Esophagus (tissue), 2 donors: ENCODE results near the gene ARPC1A. TPM values are rescaled to one million over a fixed set of nuclear protein-coding genes. Genes with fewer than 3 reads are reported as not detected.
"Not testable (repeated sequence)": the region's sequence is repeated elsewhere in the genome, so short reads cannot be mapped to it uniquely, and the experiment has no call there.

Experiments
- H3K27ac ChIP-seq, 2 donors: one replicate each; pipeline ENCODE4 v1.5.1; 2013; ENCODE audit warnings: low read depth in 2 of 2, mild to moderate bottlenecking in 2 of 2, inconsistent platforms in 1 of 2, low read length in 1 of 2, moderate library complexity in 1 of 2
- H3K27me3 ChIP-seq, 2 donors: one replicate each; pipeline ENCODE4 v1.6.1; 2013; ENCODE audit warnings: low read length in 2 of 2, control low read depth in 1 of 2, mild to moderate bottlenecking in 1 of 2; ENCODE audit not compliant: insufficient read depth in 2 of 2, control insufficient read depth in 1 of 2
- H3K36me3 ChIP-seq, 2 donors: one replicate each; pipeline ENCODE4 v1.6.1; 2013; ENCODE audit warnings: low read length in 1 of 2; ENCODE audit not compliant: control insufficient read depth in 2 of 2, insufficient read depth in 2 of 2
- H3K4me1 ChIP-seq, 2 donors: one replicate each; pipeline ENCODE4 v1.6.1; 2013; ENCODE audit warnings: low read length in 1 of 2; ENCODE audit not compliant: control insufficient read depth in 2 of 2, insufficient read depth in 2 of 2
- H3K4me3 ChIP-seq, 2 donors: one replicate each; pipeline ENCODE4 v1.5.1; 2013; ENCODE audit warnings: low read length in 2 of 2, mild to moderate bottlenecking in 2 of 2, low read depth in 1 of 2, moderate library complexity in 1 of 2
- H3K9me3 ChIP-seq, 2 donors: one replicate each; pipeline ENCODE4 v1.6.1; 2013; ENCODE audit warnings: mild to moderate bottlenecking in 2 of 2, low read depth in 1 of 2, low read length in 1 of 2, moderate library complexity in 1 of 2; ENCODE audit not compliant: control insufficient read depth in 2 of 2, insufficient read depth in 1 of 2
- WGBS, 2 donors: extraction: QIAGEN DNeasy Blood & Tissue Kit; methylation state at CpG; one replicate each; pipeline ENCODE4 v1.1.7; 2013; 5-methylcytosine and 5-hydroxymethylcytosine counted together
- polyA plus RNA-seq, 2 donors: library from polyadenylated mRNA; stranded (reverse); fragments of 200-250 nt; gene quantifications; one replicate each; pipeline ENCODE4 v1.2.3, GENCODE V29; 2013
- donor health status: healthy with polysubstance abuse.
- donor health status: Bipolar disorder and iron deficiency.

ARPC1A gene
- polyA plus RNA-seq, 2 donors = 150 to 209 TPM

- no peaks in the 10 kb centered on the region for H3K27me3 ChIP-seq
- no peaks in the 10 kb centered on the region for H3K4me1 ChIP-seq
- no peaks in the 10 kb centered on the region for H3K9me3 ChIP-seq
- peaks cover 8 to 19% of the 10 kb centered on the region in 2 donors for H3K36me3 ChIP-seq
- H3K27ac ChIP-seq = no peak overlapping the region
- H3K4me3 ChIP-seq = no peak overlapping the region
- WGBS, 2 donors = 90 to 92% methylated on average over 3 of the region's 3 CpGs
Observed at GRCh38 chr7:99340659-99341058, 15.0 kb downstream of the ARPC1A start.

- no peak overlapping the region for H3K4me3 ChIP-seq
- 93 to 96% methylated on average over 13 of the region's 13 CpGs for WGBS, 2 donors
- no peaks in the 10 kb centered on the region for H3K4me1 ChIP-seq
- no peak overlapping the region for H3K27ac ChIP-seq
- H3K9me3 ChIP-seq = no peaks in the 10 kb centered on the region
- peaks cover 12 to 25% of the 10 kb centered on the region in 2 donors for H3K36me3 ChIP-seq
- H3K27me3 ChIP-seq = no peaks in the 10 kb centered on the region
Observed at GRCh38 chr7:99344061-99344647, 18.5 kb downstream of the ARPC1A start.

- not testable (repeated sequence) for H3K4me1 ChIP-seq
- H3K36me3 ChIP-seq = peaks cover 22 to 24% of the 10 kb centered on the region in 2 donors
- WGBS, 2 donors = 94 to 95% methylated on average over 3 of the region's 3 CpGs
Observed at GRCh38 chr7:99350641-99351040, 24.9 kb downstream of the ARPC1A start.

GRCh38 chr7:99352247-99352646, 26.5 kb downstream of the ARPC1A start:
- Histone ChIP-seq H3K4me1 (no peaks in the 10 kb centered on the region), H3K9me3 (no peaks in the 10 kb centered on the region), H3K27ac (no peak overlapping the region), H3K36me3 (peaks cover 21 to 25% of the 10 kb centered on the region in 2 donors), H3K4me3 (no peak overlapping the region), H3K27me3 (no peaks in the 10 kb centered on the region)
- 96% methylated on average over 5 of the region's 5 CpGs for WGBS, 2 donors

More at GRCh38 chr7:99350641-99351040, 24.9 kb downstream of the ARPC1A start:
- not testable (repeated sequence) for H3K4me3 ChIP-seq, H3K27me3 ChIP-seq, H3K9me3 ChIP-seq, H3K27ac ChIP-seq

GRCh38 chr7:99355098-99355497, 29.4 kb downstream of the ARPC1A start:
- Histone ChIP-seq H3K36me3 (peaks cover 28% of the 10 kb centered on the region in 2 donors), H3K4me1 (no peaks in the 10 kb centered on the region), H3K9me3 (no peaks in the 10 kb centered on the region), H3K27me3 (no peaks in the 10 kb centered on the region), H3K27ac (no peak overlapping the region), H3K4me3 (no peak overlapping the region)
- 93 to 94% methylated on average over 7 of the region's 7 CpGs for WGBS, 2 donors

GRCh38 chr7:99357701-99358490, 32.2 kb downstream of the ARPC1A start:
- no peak overlapping the region for H3K4me3 ChIP-seq
- no peaks in the 10 kb centered on the region for H3K4me1 ChIP-seq
- no peak overlapping the region for H3K27ac ChIP-seq
- H3K9me3 ChIP-seq = no peaks in the 10 kb centered on the region
- H3K36me3 ChIP-seq = peaks cover 19 to 25% of the 10 kb centered on the region in 2 donors
- no peaks in the 10 kb centered on the region for H3K27me3 ChIP-seq
- WGBS, 2 donors = 88 to 91% methylated on average over 16 of the region's 16 CpGs

GRCh38 chr7:99358521-99358920, 32.8 kb downstream of the ARPC1A start:
- not testable (repeated sequence) for H3K4me3 ChIP-seq, H3K4me1 ChIP-seq, H3K27ac ChIP-seq, H3K9me3 ChIP-seq, H3K27me3 ChIP-seq
- 97% methylated on average over 15 of the region's 15 CpGs for WGBS, 2 donors
- H3K36me3 ChIP-seq = peaks cover 19 to 25% of the 10 kb centered on the region in 2 donors

- H3K4me3 ChIP-seq = no peak overlapping the region
- no peaks in the 10 kb centered on the region for H3K27me3 ChIP-seq
- WGBS, 2 donors = 87 to 91% methylated on average over 22 of the region's 22 CpGs
- no peak overlapping the region for H3K27ac ChIP-seq
- peaks cover 17 to 21% of the 10 kb centered on the region in 2 donors for H3K36me3 ChIP-seq
- H3K4me1 ChIP-seq = no peaks in the 10 kb centered on the region
- H3K9me3 ChIP-seq = no peaks in the 10 kb centered on the region
Observed at GRCh38 chr7:99359465-99360154, 33.9 kb downstream of the ARPC1A start.

- 81 to 84% methylated on average over 3 of the region's 3 CpGs for WGBS, 2 donors
- Histone ChIP-seq H3K27me3 (no peaks in the 10 kb centered on the region), H3K4me1 (no peaks in the 10 kb centered on the region)
Observed at GRCh38 chr7:99362801-99363200, 37.1 kb downstream of the ARPC1A start.

More at GRCh38 chr7:99362801-99363200, 37.1 kb downstream of the ARPC1A start:
- H3K9me3 ChIP-seq = no peaks in the 10 kb centered on the region
- H3K4me3 ChIP-seq = no peak overlapping the region
- peaks cover 8 to 32% of the 10 kb centered on the region in 2 donors for H3K36me3 ChIP-seq
- H3K27ac ChIP-seq = no peak overlapping the region
